GM12872 (cell line): ENCODE measurements around the gene PRKCA.

Source experiments
- CTCF ChIP-seq: IDR thresholded peaks from 3 replicates; pipeline ENCODE4 v1.5.1; 2011; ENCODE audit warnings: low read depth, mild to moderate bottlenecking, low read length, moderate library complexity; ENCODE audit not compliant: insufficient read depth

PRKCA gene

GRCh38 chr17:66690166-66690565, 387.8 kb downstream of the PRKCA start:
- TF ChIP-seq CTCF, result no peak

- no peak for TF ChIP-seq CTCF
Measured at GRCh38 chr17:66691644-66692420, 389.4 kb downstream of the PRKCA start.

- no peak for TF ChIP-seq CTCF
Measured at GRCh38 chr17:66692421-66692690, 389.9 kb downstream of the PRKCA start.

- no peak for TF ChIP-seq CTCF
Measured at GRCh38 chr17:66695098-66695497, 392.7 kb downstream of the PRKCA start.

GRCh38 chr17:66698270-66698669, 395.9 kb downstream of the PRKCA start:
- TF ChIP-seq CTCF, result no peak

GRCh38 chr17:66701462-66701861, 399.0 kb downstream of the PRKCA start:
- no peak for TF ChIP-seq CTCF

GRCh38 chr17:66702106-66702936, 399.9 kb downstream of the PRKCA start:
- no peak for TF ChIP-seq CTCF
